Skeletal muscle tissue (tissue), 4 donors: ENCODE data around the gene MRPL24. TPM values are rescaled to one million over a fixed set of nuclear protein-coding genes. Genes with fewer than 3 reads are reported as not detected.
"Not testable (repeated sequence)": the region's sequence is repeated elsewhere in the genome, so short reads cannot be mapped to it uniquely, and the experiment has no call there.

ENCODE experiments used
- H3K27ac ChIP-seq: one replicate; pipeline ENCODE4 v1.7.0; 2013; ENCODE audit warnings: mild to moderate bottlenecking, low read depth, low read length, inconsistent platforms
- H3K27me3 ChIP-seq, 3 donors: one replicate each; pipeline ENCODE4 v1.7.0; 2013; ENCODE audit warnings: low read length in 3 of 3; ENCODE audit not compliant: control insufficient read depth in 3 of 3, insufficient read depth in 3 of 3
- H3K36me3 ChIP-seq, 3 donors: one replicate each; pipeline ENCODE4 v1.7.0; 2013; ENCODE audit warnings: low read length in 3 of 3; ENCODE audit not compliant: control insufficient read depth in 3 of 3, insufficient read depth in 3 of 3
- H3K4me1 ChIP-seq, 3 donors: one replicate each; pipeline ENCODE4 v1.7.0; 2013; ENCODE audit warnings: low read length in 3 of 3, mild to moderate bottlenecking in 3 of 3; ENCODE audit not compliant: control insufficient read depth in 3 of 3, insufficient read depth in 3 of 3
- H3K4me3 ChIP-seq, 3 donors: one replicate each; pipeline ENCODE4 v1.7.0; 2013; ENCODE audit warnings: low read length in 3 of 3
- H3K9ac ChIP-seq, 3 donors: one replicate each; pipeline ENCODE4 v1.7.0; 2013; ENCODE audit warnings: low read length in 3 of 3, mild to moderate bottlenecking in 3 of 3, moderate library complexity in 2 of 3, low read depth in 1 of 3
- H3K9me3 ChIP-seq, 3 donors: one replicate each; pipeline ENCODE4 v1.7.0; 2013; ENCODE audit warnings: low read length in 3 of 3; ENCODE audit not compliant: control insufficient read depth in 3 of 3
- total RNA-seq: library from RNA; depleted of rRNA; stranded (reverse); fragments of >200 nt; gene quantifications from one replicate; pipeline ENCODE4 v1.2.3, GENCODE V29; 2014
- donor health status: Osteomylitis.

Gene MRPL24
- total RNA-seq, 1 donor from 2014 or later = 36.5 TPM

GRCh38 chr1:156765136-156765535 is 24.2 kb upstream of the MRPL24 start:
- H3K9me3 ChIP-seq, H3K4me3 ChIP-seq, H3K27ac ChIP-seq, H3K36me3 ChIP-seq, H3K27me3 ChIP-seq, H3K9ac ChIP-seq: not testable (repeated sequence)
- peaks cover 27 to 41% (median 30%) of the 10 kb centered on the region in 3 donors for H3K4me1 ChIP-seq

- H3K36me3 ChIP-seq = no peaks in the 10 kb centered on the region
- peak overlapping the region in 1 of 3 donors; percentile 54 for H3K9ac ChIP-seq
- no peaks in the 10 kb centered on the region for H3K9me3 ChIP-seq
- no peaks in the 10 kb centered on the region for H3K27me3 ChIP-seq
- no peak overlapping the region for H3K4me3 ChIP-seq
- H3K27ac ChIP-seq = peak overlapping the region; percentile 10
- peaks cover 5 to 15% (median 13%) of the 10 kb centered on the region in 3 donors for H3K4me1 ChIP-seq
Observed at GRCh38 chr1:156760796-156761104, 19.9 kb upstream of the MRPL24 start.

GRCh38 chr1:156760092-156760795 is 19.4 kb upstream of the MRPL24 start:
- peaks cover 4 to 17% (median 13%) of the 10 kb centered on the region in 3 donors for H3K4me1 ChIP-seq
- H3K36me3 ChIP-seq = no peaks in the 10 kb centered on the region
- no peak overlapping the region for H3K4me3 ChIP-seq
- H3K27me3 ChIP-seq = no peaks in the 10 kb centered on the region
- peak overlapping the region; percentile 10 for H3K27ac ChIP-seq
- H3K9me3 ChIP-seq = no peaks in the 10 kb centered on the region
- peak overlapping the region in 2 of 3 donors; percentile 1 to 54 for H3K9ac ChIP-seq

GRCh38 chr1:156757572-156758253 is 16.8 kb upstream of the MRPL24 start:
- H3K27me3 ChIP-seq, H3K36me3 ChIP-seq, H3K9me3 ChIP-seq, H3K9ac ChIP-seq, H3K4me3 ChIP-seq, H3K27ac ChIP-seq: not testable (repeated sequence)
- H3K4me1 ChIP-seq = peaks cover 12 to 36% (median 29%) of the 10 kb centered on the region in 3 donors

GRCh38 chr1:156756355-156756754 is 15.5 kb upstream of the MRPL24 start:
- Histone ChIP-seq H3K27me3 (no peaks in the 10 kb centered on the region), H3K36me3 (no peaks in the 10 kb centered on the region), H3K4me1 (peaks cover 18 to 38% (median 34%) of the 10 kb centered on the region in 3 donors), H3K4me3 (no peak overlapping the region), H3K9ac (no peak overlapping the region), H3K27ac (no peak overlapping the region), H3K9me3 (no peaks in the 10 kb centered on the region)

- no peaks in the 10 kb centered on the region for H3K36me3 ChIP-seq
- H3K4me3 ChIP-seq = no peak overlapping the region
Observed at GRCh38 chr1:156755527-156755950, 14.7 kb upstream of the MRPL24 start.

GRCh38 chr1:156754219-156754618 is 13.3 kb upstream of the MRPL24 start:
- H3K27me3 ChIP-seq = no peaks in the 10 kb centered on the region
- peaks cover 27 to 40% (median 38%) of the 10 kb centered on the region in 3 donors for H3K4me1 ChIP-seq
- no peaks in the 10 kb centered on the region for H3K9me3 ChIP-seq
- peaks cover 0 to 4% (median 0%) of the 10 kb centered on the region in 3 donors for H3K36me3 ChIP-seq
- H3K4me3 ChIP-seq = no peak overlapping the region
- H3K9ac ChIP-seq = no peak overlapping the region
- no peak overlapping the region for H3K27ac ChIP-seq

More at GRCh38 chr1:156755527-156755950, 14.7 kb upstream of the MRPL24 start:
- no peaks in the 10 kb centered on the region for H3K9me3 ChIP-seq
- no peak overlapping the region for H3K9ac ChIP-seq
- H3K4me1 ChIP-seq = peaks cover 18 to 33% (median 31%) of the 10 kb centered on the region in 3 donors
- no peaks in the 10 kb centered on the region for H3K27me3 ChIP-seq
- H3K27ac ChIP-seq = no peak overlapping the region

GRCh38 chr1:156752843-156753482 is 12.1 kb upstream of the MRPL24 start:
- H3K9ac ChIP-seq = peak overlapping the region; percentile 98 to 99 (median 98)
- H3K36me3 ChIP-seq = peaks cover 0 to 4% (median 0%) of the 10 kb centered on the region in 3 donors
- peaks cover 40 to 52% (median 50%) of the 10 kb centered on the region in 3 donors for H3K4me1 ChIP-seq

GRCh38 chr1:156751757-156752481 is 11.0 kb upstream of the MRPL24 start:
- H3K4me3 ChIP-seq = peak overlapping the region; percentile 93 to 98 (median 95)
- no peaks in the 10 kb centered on the region for H3K27me3 ChIP-seq
- H3K9ac ChIP-seq = peak overlapping the region; percentile 98 to 99 (median 98)
- peak overlapping the region; percentile 100 for H3K27ac ChIP-seq
- peaks cover 48 to 61% (median 58%) of the 10 kb centered on the region in 3 donors for H3K4me1 ChIP-seq
- peaks cover 0 to 4% (median 0%) of the 10 kb centered on the region in 3 donors for H3K36me3 ChIP-seq
- H3K9me3 ChIP-seq = no peaks in the 10 kb centered on the region

More at GRCh38 chr1:156752843-156753482, 12.1 kb upstream of the MRPL24 start:
- no peaks in the 10 kb centered on the region for H3K27me3 ChIP-seq
- H3K4me3 ChIP-seq = peak overlapping the region; percentile 93 to 98 (median 95)
- H3K9me3 ChIP-seq = no peaks in the 10 kb centered on the region
- H3K27ac ChIP-seq = peak overlapping the region; percentile 32
